Activated B cell treated with CpG ODN at 0.5 μM for 24 hours (primary cell): Measurements from ENCODE around the gene ARNT2. TPM values are rescaled to one million over a fixed set of nuclear protein-coding genes. Genes with fewer than 3 reads are reported as not detected.

Experiments
- ATAC-seq: fragments of 200-7000 bp; cut with Tn5 transposase; one replicate; pipeline ENCODE4 v1.10.0; 2021; ENCODE audit warnings: low read depth, mild to moderate bottlenecking, moderate library complexity
- CTCF ChIA-PET: fragments of 350-600 bp; sonication (Branson Sonifier 250); formaldehyde crosslinking; loops from one replicate; lab custom pipeline; 2021; ENCODE audit warnings: antibody characterized with exemption; lab: Charles Lee
- POLR2A ChIA-PET: fragments of 350-600 bp; sonication (Branson Sonifier 250); formaldehyde crosslinking; loops from one replicate; lab custom pipeline; 2021; ENCODE audit warnings: antibody characterized with exemption; lab: Charles Lee
- DNase-seq: peaks from one replicate; pipeline ENCODE4 v3.0.0; 2022
- H3K27ac Mint-ChIP-seq: one replicate; pipeline ENCODE4 v1.8.0; 2020; ENCODE audit warnings: mixed read lengths
- H3K27me3 Mint-ChIP-seq: one replicate; pipeline ENCODE4 v1.8.0; 2021; ENCODE audit warnings: mixed read lengths
- H3K36me3 Mint-ChIP-seq: one replicate; pipeline ENCODE4 v1.8.0; 2021; ENCODE audit warnings: low read depth, mixed read lengths
- H3K4me1 Mint-ChIP-seq: one replicate; pipeline ENCODE4 v1.8.0; 2021; ENCODE audit warnings: mixed read lengths
- H3K4me3 Mint-ChIP-seq: one replicate; pipeline ENCODE4 v1.8.0; 2020; ENCODE audit warnings: mild to moderate bottlenecking, mixed read lengths
- H3K9me3 Mint-ChIP-seq: one replicate; pipeline ENCODE4 v1.8.0; 2020; ENCODE audit warnings: mixed read lengths
- intact Hi-C: fragments of 100-400 bp; cut with micrococcal nuclease; formaldehyde crosslinking; loops from one replicate; pipeline ENCODE4 v1.15.1; 2024
- total RNA-seq: library from RNA; stranded (reverse); gene quantifications from 2 replicates; pipeline ENCODE4 v1.2.3, GENCODE V29; 2022
- TF ChIP-seq, protein P1 (sequence below): fragments of 200-600 bp; IDR thresholded peaks from one replicate; pipeline ENCODE4 v1.8.0; 2022; ENCODE audit warnings: antibody characterized with exemption, mild to moderate bottlenecking

Gene ARNT2
- total RNA-seq, 1 donor from 2014 or later = not detected

GRCh38 chr15:80375968-80376891 lies 28.0 kb upstream of the ARNT2 start:
- no peak overlapping the region for H3K4me3 Mint-ChIP-seq
- H3K27me3 Mint-ChIP-seq = peaks cover 21% of the 10 kb centered on the region
- TF ChIP-seq, protein P1, sequence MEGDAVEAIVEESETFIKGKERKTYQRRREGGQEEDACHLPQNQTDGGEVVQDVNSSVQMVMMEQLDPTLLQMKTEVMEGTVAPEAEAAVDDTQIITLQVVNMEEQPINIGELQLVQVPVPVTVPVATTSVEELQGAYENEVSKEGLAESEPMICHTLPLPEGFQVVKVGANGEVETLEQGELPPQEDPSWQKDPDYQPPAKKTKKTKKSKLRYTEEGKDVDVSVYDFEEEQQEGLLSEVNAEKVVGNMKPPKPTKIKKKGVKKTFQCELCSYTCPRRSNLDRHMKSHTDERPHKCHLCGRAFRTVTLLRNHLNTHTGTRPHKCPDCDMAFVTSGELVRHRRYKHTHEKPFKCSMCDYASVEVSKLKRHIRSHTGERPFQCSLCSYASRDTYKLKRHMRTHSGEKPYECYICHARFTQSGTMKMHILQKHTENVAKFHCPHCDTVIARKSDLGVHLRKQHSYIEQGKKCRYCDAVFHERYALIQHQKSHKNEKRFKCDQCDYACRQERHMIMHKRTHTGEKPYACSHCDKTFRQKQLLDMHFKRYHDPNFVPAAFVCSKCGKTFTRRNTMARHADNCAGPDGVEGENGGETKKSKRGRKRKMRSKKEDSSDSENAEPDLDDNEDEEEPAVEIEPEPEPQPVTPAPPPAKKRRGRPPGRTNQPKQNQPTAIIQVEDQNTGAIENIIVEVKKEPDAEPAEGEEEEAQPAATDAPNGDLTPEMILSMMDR = no peak
- H3K36me3 Mint-ChIP-seq = no peaks in the 10 kb centered on the region
- ChIA-PET POLR2A (no interaction called here), CTCF (no interaction called here)
- no peak for DNase-seq
- no peaks in the 10 kb centered on the region for H3K9me3 Mint-ChIP-seq
- H3K27ac Mint-ChIP-seq = no peak overlapping the region
- no peak for ATAC-seq
- H3K4me1 Mint-ChIP-seq = no peaks in the 10 kb centered on the region
- intact Hi-C loops = no loop called here

GRCh38 chr15:80379693-80380092 lies 24.5 kb upstream of the ARNT2 start:
- ChIA-PET POLR2A (no interaction called here), CTCF (no interaction called here)
- Mint-ChIP-seq H3K36me3 (no peaks in the 10 kb centered on the region), H3K9me3 (peaks cover 3% of the 10 kb centered on the region), H3K4me1 (no peaks in the 10 kb centered on the region), H3K4me3 (no peak overlapping the region), H3K27ac (no peak overlapping the region), H3K27me3 (peaks cover 19% of the 10 kb centered on the region)
- ATAC-seq (no peak), DNase-seq (no peak)
- TF ChIP-seq, protein P1 = no peak
- intact Hi-C loops = no loop called here

- intact Hi-C loops = no loop called here
- Mint-ChIP-seq H3K27ac (no peak overlapping the region), H3K9me3 (peaks cover 3% of the 10 kb centered on the region), H3K27me3 (peaks cover 19% of the 10 kb centered on the region), H3K4me1 (no peaks in the 10 kb centered on the region), H3K36me3 (no peaks in the 10 kb centered on the region), H3K4me3 (no peak overlapping the region)
- ChIA-PET POLR2A (no interaction called here), CTCF (no interaction called here)
- ATAC-seq (no peak), DNase-seq (no peak)
- TF ChIP-seq, protein P1 = no peak
Observed at GRCh38 chr15:80380154-80380553, 24.0 kb upstream of the ARNT2 start.

GRCh38 chr15:80382285-80382684 lies 21.9 kb upstream of the ARNT2 start:
- Mint-ChIP-seq H3K4me3 (no peak overlapping the region), H3K36me3 (no peaks in the 10 kb centered on the region), H3K9me3 (peaks cover 3% of the 10 kb centered on the region), H3K4me1 (no peaks in the 10 kb centered on the region), H3K27me3 (peaks cover 19% of the 10 kb centered on the region), H3K27ac (no peak overlapping the region)
- POLR2A ChIA-PET = no interaction called here
- intact Hi-C loops = no loop called here
- CTCF ChIA-PET = no interaction called here
- TF ChIP-seq, protein P1 = no peak
- DNase-seq = no peak
- no peak for ATAC-seq

- Mint-ChIP-seq H3K36me3 (no peaks in the 10 kb centered on the region), H3K27me3 (peaks cover 19% of the 10 kb centered on the region), H3K4me1 (no peaks in the 10 kb centered on the region), H3K9me3 (peaks cover 3% of the 10 kb centered on the region), H3K4me3 (no peak overlapping the region), H3K27ac (no peak overlapping the region)
- ATAC-seq (no peak), DNase-seq (no peak)
- CTCF ChIA-PET = no interaction called here
- intact Hi-C loops = no loop called here
- TF ChIP-seq, protein P1 = no peak
- POLR2A ChIA-PET = no interaction called here
Observed at GRCh38 chr15:80384432-80384831, 19.8 kb upstream of the ARNT2 start.
